ENCODE results near the gene FOXI1.

- TF ChIP-seq CTCF (tag by site-specific recombination; IDR thresholded peaks at IDR 0.05) (no peak), YY1 (tag by site-specific recombination; IDR thresholded peaks at IDR 0.05) (no peak), ZBTB21 (tag by site-specific recombination; IDR thresholded peaks at IDR 0.05) (no peak), ZNF768 (tag by site-specific recombination; IDR thresholded peaks at IDR 0.05) (no peak), ZNF302 (tag by site-specific recombination; IDR thresholded peaks at IDR 0.05; ENCODE audit: low read depth) (no peak), ZNF121 (tag by site-specific recombination; IDR thresholded peaks at IDR 0.05) (no peak), MZF1 (tag by site-specific recombination; IDR thresholded peaks at IDR 0.05; ENCODE audit: borderline replicate concordance) (no peak)
Observed at GRCh38 chr5:170108266-170108785, 2.6 kb downstream of the FOXI1 start.

All from HEK293 (cell line).